Small intestine (tissue), 7 donors: ENCODE data around the gene PLPP7. TPM values are rescaled to one million over a fixed set of nuclear protein-coding genes. Genes with fewer than 3 reads are reported as not detected.

ENCODE experiments used
- DNase-seq, 2 donors: peaks; one replicate each; pipeline versions ENCODE4 v3.0.0 to v3.0.0-alpha.2; 2013
- FAIRE-seq: peaks from 2 replicates; lab custom pipeline; 2012; peaks lifted over from hg19 to GRCh38; lab: Jason Lieb, UNC
- H3K27ac ChIP-seq, 3 donors: one replicate each; pipeline ENCODE4 v1.5.1; 2013; ENCODE audit warnings: low read length in 2 of 3, mild to moderate bottlenecking in 2 of 3, control low read depth in 1 of 3, inconsistent platforms in 1 of 3, low read depth in 1 of 3, moderate library complexity in 1 of 3
- H3K27me3 ChIP-seq, 3 donors: one replicate each; pipeline ENCODE4 v1.6.1; 2013; ENCODE audit warnings: low read length in 3 of 3, inconsistent platforms in 1 of 3; ENCODE audit not compliant: control insufficient read depth in 3 of 3, insufficient read depth in 3 of 3
- H3K36me3 ChIP-seq, 3 donors: one replicate each; pipeline ENCODE4 v1.6.1; 2013; ENCODE audit warnings: low read length in 3 of 3, inconsistent platforms in 1 of 3, low read depth in 1 of 3, mild to moderate bottlenecking in 1 of 3, moderate library complexity in 1 of 3; ENCODE audit not compliant: control insufficient read depth in 3 of 3, insufficient read depth in 2 of 3
- H3K4me1 ChIP-seq, 3 donors: one replicate each; pipeline ENCODE4 v1.6.1; 2013; ENCODE audit warnings: low read length in 2 of 3, inconsistent platforms in 1 of 3, low read depth in 1 of 3, mild to moderate bottlenecking in 1 of 3, moderate library complexity in 1 of 3; ENCODE audit not compliant: control insufficient read depth in 3 of 3, insufficient read depth in 2 of 3
- H3K4me3 ChIP-seq, 3 donors: one replicate each; pipeline ENCODE4 v1.5.1; 2013; ENCODE audit warnings: low read length in 3 of 3, control low read depth in 1 of 3, inconsistent platforms in 1 of 3, low read depth in 1 of 3, mild to moderate bottlenecking in 1 of 3, moderate library complexity in 1 of 3
- H3K9me3 ChIP-seq, 2 donors: one replicate each; pipeline ENCODE4 v1.6.1; 2013; ENCODE audit warnings: low read depth in 1 of 2, low read length in 1 of 2; ENCODE audit not compliant: control insufficient read depth in 2 of 2, insufficient read depth in 1 of 2
- WGBS, 3 donors: extraction: QIAGEN DNeasy Blood & Tissue Kit; methylation state at CpG; one replicate each; pipeline ENCODE4 v1.1.7; 2013; 5-methylcytosine and 5-hydroxymethylcytosine counted together
- polyA plus RNA-seq, 4 donors: library from polyadenylated mRNA; stranded (reverse) in 3 of 4; unstranded in 1 of 4; fragments of 200-250 nt in 3 of 4; fragments of 120-200 nt in 1 of 4; gene quantifications; one replicate each; pipeline versions ENCODE4 v1.2.1 to v1.2.3, GENCODE V29; 2013
- donor health status: healthy with polysubstance abuse.
- donor health status: control.
- donor health status: control.
- donor health status: Bipolar disorder and iron deficiency.
- donor health status: healthy.

The PLPP7 gene
- polyA plus RNA-seq, 4 donors = 0.34 to 1.9 (median 0.54) TPM; not detected in 1

GRCh38 chr9:131255676-131256197 lies 33.8 kb upstream of the PLPP7 start:
- FAIRE-seq = no peak
- no peaks in the 10 kb centered on the region for H3K9me3 ChIP-seq
- H3K4me3 ChIP-seq = no peak overlapping the region
- no peak for DNase-seq
- WGBS, 3 donors = 62 to 73% (median 70%) methylated on average over 8 of the region's 8 CpGs
- H3K27me3 ChIP-seq = no peaks in the 10 kb centered on the region
- H3K4me1 ChIP-seq = no peaks in the 10 kb centered on the region
- H3K36me3 ChIP-seq = peaks cover 0 to 3% (median 0%) of the 10 kb centered on the region in 3 donors
- H3K27ac ChIP-seq = peak overlapping the region in 2 of 3 donors; percentile 38 to 96

- Histone ChIP-seq H3K9me3 (no peaks in the 10 kb centered on the region), H3K36me3 (peaks cover 0 to 3% (median 0%) of the 10 kb centered on the region in 3 donors), H3K4me1 (no peaks in the 10 kb centered on the region), H3K27me3 (no peaks in the 10 kb centered on the region), H3K27ac (no peak overlapping the region), H3K4me3 (no peak overlapping the region)
- FAIRE-seq (no peak), DNase-seq (no peak)
- 80 to 90% (median 80%) methylated on average over 15 of the region's 15 CpGs for WGBS, 3 donors
These were observed 32.1 kb upstream of the PLPP7 start for GRCh38 chr9:131257266-131258025.

DNA sequence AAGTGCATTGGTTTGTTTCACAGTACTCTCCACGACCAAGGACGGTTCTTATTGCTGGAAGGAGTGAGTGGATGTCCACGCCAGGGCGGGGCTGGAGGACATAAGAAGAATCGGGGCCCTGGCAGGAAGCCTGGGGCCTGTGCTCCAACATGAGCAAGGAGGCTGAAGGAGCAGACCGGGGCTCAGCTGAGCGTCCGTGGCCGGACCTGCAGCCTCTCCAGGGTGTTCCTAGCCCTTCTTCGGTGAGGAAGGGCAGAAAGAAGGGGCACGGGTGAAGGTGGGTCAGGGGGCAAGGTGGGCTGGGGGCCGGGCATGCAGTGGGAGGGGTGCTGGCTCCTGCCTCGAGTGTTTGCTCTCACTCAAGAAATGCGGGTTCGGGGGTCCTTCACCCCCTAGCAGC lies 31.3 kb upstream of the PLPP7 start:
- no peak for DNase-seq
- H3K4me3 ChIP-seq = no peak overlapping the region
- no peak overlapping the region for H3K27ac ChIP-seq
- peaks cover 0 to 3% (median 0%) of the 10 kb centered on the region in 3 donors for H3K36me3 ChIP-seq
- WGBS, 3 donors = 71 to 77% (median 74%) methylated on average over 14 to 15 of the region's 15 CpGs
- no peaks in the 10 kb centered on the region for H3K9me3 ChIP-seq
- no peak for FAIRE-seq
- no peaks in the 10 kb centered on the region for H3K4me1 ChIP-seq
- H3K27me3 ChIP-seq = no peaks in the 10 kb centered on the region

GRCh38 chr9:131258698-131259431 lies 30.7 kb upstream of the PLPP7 start:
- H3K36me3 ChIP-seq = peaks cover 0 to 3% (median 0%) of the 10 kb centered on the region in 3 donors
- FAIRE-seq = no peak
- no peak overlapping the region for H3K4me3 ChIP-seq
- 69 to 83% (median 80%) methylated on average over 24 to 25 of the region's 25 CpGs for WGBS, 3 donors
- no peaks in the 10 kb centered on the region for H3K27me3 ChIP-seq
- no peak for DNase-seq
- no peak overlapping the region for H3K27ac ChIP-seq
- H3K9me3 ChIP-seq = no peaks in the 10 kb centered on the region
- no peaks in the 10 kb centered on the region for H3K4me1 ChIP-seq

DNA sequence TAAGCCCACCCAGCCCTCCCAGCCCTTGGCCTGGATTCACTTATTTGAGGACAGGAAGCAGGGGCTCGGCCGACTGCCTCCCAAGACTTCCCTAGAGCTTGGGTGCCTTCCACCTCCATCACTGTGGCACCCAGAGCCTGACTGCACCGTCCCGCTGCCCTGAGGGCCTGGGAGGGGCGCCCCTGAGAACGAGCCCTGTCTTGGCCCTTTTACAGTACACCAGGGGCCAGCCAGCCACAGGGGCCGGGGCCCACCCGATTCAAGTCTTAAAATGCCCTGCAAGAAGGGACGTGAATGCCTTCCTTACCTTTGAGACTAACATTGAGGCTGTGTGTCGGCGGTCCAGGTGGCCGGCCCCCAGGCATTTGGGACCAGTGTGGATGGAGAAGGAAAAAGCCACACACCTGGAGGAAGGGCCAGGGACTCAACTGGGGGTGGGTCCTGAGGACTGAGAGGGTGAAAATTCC lies 30.1 kb upstream of the PLPP7 start:
- Histone ChIP-seq H3K4me1 (no peaks in the 10 kb centered on the region), H3K9me3 (no peaks in the 10 kb centered on the region), H3K27me3 (no peaks in the 10 kb centered on the region), H3K36me3 (peaks cover 0 to 3% (median 0%) of the 10 kb centered on the region in 3 donors), H3K27ac (no peak overlapping the region), H3K4me3 (no peak overlapping the region)
- FAIRE-seq = no peak
- 91 to 95% (median 94%) methylated on average over 9 to 12 of the region's 12 CpGs for WGBS, 3 donors
- DNase-seq = no peak

DNA sequence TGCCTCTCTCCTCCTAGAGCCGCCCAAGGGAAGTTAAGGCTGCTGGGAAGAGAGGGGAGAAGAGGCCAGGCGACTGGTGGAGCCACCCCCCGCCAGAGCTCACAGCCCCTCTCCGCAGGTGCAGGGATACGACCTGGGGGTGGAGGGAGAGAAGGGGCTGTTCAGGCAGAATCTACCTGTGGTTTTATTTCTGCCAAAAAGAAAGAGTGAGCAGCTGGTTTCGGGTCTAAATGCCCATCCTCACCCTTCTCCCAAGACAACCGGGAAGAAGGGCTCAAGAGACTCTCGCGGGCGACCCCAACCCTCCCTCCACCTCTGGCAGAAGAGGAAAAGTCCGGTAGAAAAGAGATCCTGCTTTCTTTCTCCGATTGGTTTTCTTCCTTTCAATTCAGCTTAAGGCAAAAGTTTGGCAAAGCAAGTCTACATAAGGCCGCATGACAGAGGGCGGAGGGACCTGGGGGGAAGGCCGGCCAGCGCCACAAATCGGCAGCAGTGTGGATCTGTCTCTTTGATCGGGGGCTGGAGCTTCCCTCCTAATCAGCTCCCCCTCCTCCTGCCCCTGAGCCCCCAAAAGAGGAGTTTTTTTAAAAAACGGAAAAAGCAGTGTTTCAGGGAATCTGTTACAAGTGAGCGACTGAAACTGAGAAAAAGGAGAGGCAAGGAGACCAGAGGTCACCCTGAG lies 29.5 kb upstream of the PLPP7 start:
- DNase-seq (no peak), FAIRE-seq (no peak)
- no peak overlapping the region for H3K27ac ChIP-seq
- no peaks in the 10 kb centered on the region for H3K27me3 ChIP-seq
- peaks cover 0 to 3% (median 0%) of the 10 kb centered on the region in 3 donors for H3K36me3 ChIP-seq
- no peaks in the 10 kb centered on the region for H3K9me3 ChIP-seq
- WGBS, 3 donors = 74 to 84% (median 80%) methylated on average over 19 to 20 of the region's 20 CpGs
- no peaks in the 10 kb centered on the region for H3K4me1 ChIP-seq
- H3K4me3 ChIP-seq = no peak overlapping the region

DNA sequence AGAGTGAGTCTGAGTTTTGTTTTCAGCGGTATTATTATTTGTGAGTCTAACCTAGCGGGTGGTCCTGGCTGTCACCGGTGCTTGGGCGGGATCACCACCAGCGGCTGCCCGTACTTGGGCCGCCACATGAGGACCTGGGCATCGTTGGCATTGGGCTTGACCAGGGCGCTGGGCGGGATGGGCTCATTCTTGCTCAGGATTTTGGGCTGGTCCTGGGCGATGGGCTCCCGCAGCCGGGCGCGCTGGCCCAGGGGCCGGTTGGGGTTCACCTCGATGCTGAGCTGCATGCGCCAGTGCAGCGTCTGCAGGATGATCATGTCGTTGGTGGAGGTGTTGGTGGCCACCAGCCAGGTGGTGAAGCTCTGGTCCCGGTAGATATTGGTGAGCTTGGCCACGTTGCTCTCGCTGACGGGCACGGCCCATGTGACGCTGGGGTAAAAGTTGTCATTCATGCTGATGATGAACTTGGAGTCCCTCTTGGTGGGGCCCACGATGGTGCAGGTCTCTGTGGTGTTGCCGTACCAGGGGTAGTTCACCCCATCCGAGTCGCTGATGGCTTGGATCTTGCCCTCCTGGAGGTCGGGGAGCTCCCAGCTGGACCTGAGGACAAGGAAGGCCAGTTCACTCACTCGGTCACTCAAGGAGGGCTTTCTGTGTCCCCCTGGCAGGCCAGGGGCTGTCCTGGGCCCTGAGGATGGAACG lies 28.6 kb upstream of the PLPP7 start:
- Histone ChIP-seq H3K27me3 (no peaks in the 10 kb centered on the region), H3K4me3 (no peak overlapping the region), H3K9me3 (no peaks in the 10 kb centered on the region), H3K36me3 (peaks cover 0 to 3% (median 0%) of the 10 kb centered on the region in 3 donors), H3K27ac (no peak overlapping the region), H3K4me1 (no peaks in the 10 kb centered on the region)
- 91 to 94% (median 92%) methylated on average over 33 of the region's 33 CpGs for WGBS, 3 donors
- no peak for FAIRE-seq
- DNase-seq = no peak
